HFFc6 (cell line): ENCODE data around the gene ARHGEF39. TPM values are rescaled to one million over a fixed set of nuclear protein-coding genes. Genes with fewer than 3 reads are reported as not detected.

ENCODE experiments used
- DNase-seq: peaks from one replicate; pipeline ENCODE4 v3.0.0-alpha.2; 2018
- H3K27ac Mint-ChIP-seq: 2 replicates; pipeline ENCODE4 v1.8.0; 2020; ENCODE audit warnings: mild to moderate bottlenecking, mixed read lengths
- H3K27me3 Mint-ChIP-seq: 2 replicates; pipeline ENCODE4 v1.8.0; 2021; ENCODE audit warnings: mild to moderate bottlenecking, moderate library complexity, mixed read lengths; ENCODE audit not compliant: insufficient read depth
- H3K36me3 Mint-ChIP-seq: 2 replicates; pipeline ENCODE4 v1.8.0; 2021; ENCODE audit warnings: low read depth, mixed read lengths
- H3K4me1 Mint-ChIP-seq: 2 replicates; pipeline ENCODE4 v1.8.0; 2020; ENCODE audit warnings: low read depth, mixed read lengths
- H3K4me3 Mint-ChIP-seq: 2 replicates; pipeline ENCODE4 v1.8.0; 2020; ENCODE audit warnings: mild to moderate bottlenecking, moderate library complexity, mixed read lengths
- H3K9me3 Mint-ChIP-seq: 2 replicates; pipeline ENCODE4 v1.8.0; 2020; ENCODE audit warnings: mild to moderate bottlenecking, mixed read lengths
- total RNA-seq, 6 experiments: library from RNA; stranded (reverse); fragmentation: NEBNext Ultra II Directional; extraction: Animal tissue kit (Norgen Biotek cat#: 25700); gene quantifications; 2 replicates in 1 of 6; 3 replicates in 5 of 6; pipeline ENCODE4 v1.2.3, GENCODE V29; 2021
- TF ChIP-seq, protein P1 (sequence below): fragments of 200-600 bp; sonication (generic); IDR thresholded peaks from 2 replicates; pipeline ENCODE4 v1.5.0; 2021; ENCODE audit warnings: antibody characterized with exemption, mild to moderate bottlenecking

The ARHGEF39 gene
- total RNA-seq, 6 experiments from 2014 or later, result 1.7 to 4.4 (median 2.6) TPM

GRCh38 chr9:35679766-35680330, 14.9 kb upstream of the ARHGEF39 start:
- no peak for DNase-seq
- H3K27ac Mint-ChIP-seq, result peak overlapping the region; percentile 79
- H3K36me3 Mint-ChIP-seq, result peaks cover 30% of the 10 kb centered on the region
- no peaks in the 10 kb centered on the region for H3K9me3 Mint-ChIP-seq
- H3K27me3 Mint-ChIP-seq, result peaks cover 31% of the 10 kb centered on the region
- peak overlapping the region; percentile 23; the same call in 1 of the 2 replicates for H3K4me3 Mint-ChIP-seq
- TF ChIP-seq, protein P1, sequence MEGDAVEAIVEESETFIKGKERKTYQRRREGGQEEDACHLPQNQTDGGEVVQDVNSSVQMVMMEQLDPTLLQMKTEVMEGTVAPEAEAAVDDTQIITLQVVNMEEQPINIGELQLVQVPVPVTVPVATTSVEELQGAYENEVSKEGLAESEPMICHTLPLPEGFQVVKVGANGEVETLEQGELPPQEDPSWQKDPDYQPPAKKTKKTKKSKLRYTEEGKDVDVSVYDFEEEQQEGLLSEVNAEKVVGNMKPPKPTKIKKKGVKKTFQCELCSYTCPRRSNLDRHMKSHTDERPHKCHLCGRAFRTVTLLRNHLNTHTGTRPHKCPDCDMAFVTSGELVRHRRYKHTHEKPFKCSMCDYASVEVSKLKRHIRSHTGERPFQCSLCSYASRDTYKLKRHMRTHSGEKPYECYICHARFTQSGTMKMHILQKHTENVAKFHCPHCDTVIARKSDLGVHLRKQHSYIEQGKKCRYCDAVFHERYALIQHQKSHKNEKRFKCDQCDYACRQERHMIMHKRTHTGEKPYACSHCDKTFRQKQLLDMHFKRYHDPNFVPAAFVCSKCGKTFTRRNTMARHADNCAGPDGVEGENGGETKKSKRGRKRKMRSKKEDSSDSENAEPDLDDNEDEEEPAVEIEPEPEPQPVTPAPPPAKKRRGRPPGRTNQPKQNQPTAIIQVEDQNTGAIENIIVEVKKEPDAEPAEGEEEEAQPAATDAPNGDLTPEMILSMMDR, result no peak
- peaks cover 76% of the 10 kb centered on the region for H3K4me1 Mint-ChIP-seq

DNA sequence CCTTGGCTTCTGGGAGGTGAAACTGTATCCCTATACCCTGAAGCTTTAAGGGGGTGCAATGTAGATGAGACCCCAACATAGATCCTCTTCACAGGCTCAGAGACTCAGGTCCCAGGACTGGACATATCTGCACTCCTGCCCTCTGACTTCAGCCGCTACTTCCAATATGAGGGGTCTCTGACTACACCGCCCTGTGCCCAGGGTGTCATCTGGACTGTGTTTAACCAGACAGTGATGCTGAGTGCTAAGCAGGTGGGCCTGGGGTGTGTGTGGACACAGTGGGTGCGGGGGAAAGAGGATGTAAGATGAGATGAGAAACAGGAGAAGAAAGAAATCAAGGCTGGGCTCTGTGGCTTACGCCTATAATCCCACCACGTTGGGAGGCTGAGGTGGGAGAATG, 14.1 kb upstream of the ARHGEF39 start:
- Mint-ChIP-seq H3K9me3 (no peaks in the 10 kb centered on the region), H3K4me1 (peaks cover 76% of the 10 kb centered on the region), H3K4me3 (no peak overlapping the region), H3K36me3 (peaks cover 23% of the 10 kb centered on the region), H3K27me3 (peaks cover 31% of the 10 kb centered on the region), H3K27ac (peak overlapping the region; percentile 22; the same call in 1 of the 2 replicates)
- TF ChIP-seq, protein P1, result no peak
- DNase-seq, result no peak

DNA sequence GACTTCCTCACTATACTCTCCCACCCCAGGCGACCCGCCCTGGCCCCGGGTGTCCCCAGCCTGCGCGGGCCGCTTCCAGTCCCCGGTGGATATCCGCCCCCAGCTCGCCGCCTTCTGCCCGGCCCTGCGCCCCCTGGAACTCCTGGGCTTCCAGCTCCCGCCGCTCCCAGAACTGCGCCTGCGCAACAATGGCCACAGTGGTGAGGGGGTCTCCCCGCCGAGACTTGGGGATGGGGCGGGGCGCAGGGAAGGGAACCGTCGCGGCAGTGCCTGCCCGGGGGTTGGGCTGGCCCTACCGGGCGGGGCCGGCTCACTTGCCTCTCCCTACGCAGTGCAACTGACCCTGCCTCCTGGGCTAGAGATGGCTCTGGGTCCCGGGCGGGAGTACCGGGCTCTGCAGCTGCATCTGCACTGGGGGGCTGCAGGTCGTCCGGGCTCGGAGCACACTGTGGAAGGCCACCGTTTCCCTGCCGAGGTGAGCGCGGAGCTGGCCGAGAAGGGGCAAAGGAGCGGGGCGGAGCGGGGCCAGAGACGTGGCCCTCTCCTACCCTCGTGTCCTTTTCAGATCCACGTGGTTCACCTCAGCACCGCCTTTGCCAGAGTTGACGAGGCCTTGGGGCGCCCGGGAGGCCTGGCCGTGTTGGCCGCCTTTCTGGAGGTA, 10.9 kb upstream of the ARHGEF39 start:
- Mint-ChIP-seq H3K27me3 (peaks cover 23% of the 10 kb centered on the region), H3K27ac (no peak overlapping the region), H3K4me3 (peak overlapping the region; percentile 26; the same call in 1 of the 2 replicates), H3K4me1 (peaks cover 52% of the 10 kb centered on the region), H3K36me3 (no peaks in the 10 kb centered on the region), H3K9me3 (no peaks in the 10 kb centered on the region)
- no peak for DNase-seq
- TF ChIP-seq, protein P1, result no peak

DNA sequence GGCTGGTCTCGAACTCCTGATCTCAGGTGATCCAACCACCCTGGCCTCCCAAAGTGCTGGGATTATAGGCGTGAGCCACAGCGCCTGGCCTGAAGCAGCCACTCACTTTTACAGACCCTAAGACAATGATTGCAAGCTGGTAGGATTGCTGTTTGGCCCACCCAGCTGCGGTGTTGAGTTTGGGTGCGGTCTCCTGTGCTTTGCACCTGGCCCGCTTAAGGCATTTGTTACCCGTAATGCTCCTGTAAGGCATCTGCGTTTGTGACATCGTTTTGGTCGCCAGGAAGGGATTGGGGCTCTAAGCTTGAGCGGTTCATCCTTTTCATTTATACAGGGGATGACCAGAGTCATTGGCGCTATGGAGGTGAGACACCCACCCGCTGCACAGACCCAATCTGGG, 10.2 kb upstream of the ARHGEF39 start:
- no peak for DNase-seq
- H3K4me3 Mint-ChIP-seq, result peak overlapping the region; percentile 26; the same call in 1 of the 2 replicates

DNA sequence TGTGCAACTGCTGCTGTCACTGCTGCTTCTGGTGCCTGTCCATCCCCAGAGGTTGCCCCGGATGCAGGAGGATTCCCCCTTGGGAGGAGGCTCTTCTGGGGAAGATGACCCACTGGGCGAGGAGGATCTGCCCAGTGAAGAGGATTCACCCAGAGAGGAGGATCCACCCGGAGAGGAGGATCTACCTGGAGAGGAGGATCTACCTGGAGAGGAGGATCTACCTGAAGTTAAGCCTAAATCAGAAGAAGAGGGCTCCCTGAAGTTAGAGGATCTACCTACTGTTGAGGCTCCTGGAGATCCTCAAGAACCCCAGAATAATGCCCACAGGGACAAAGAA, 9.0 kb upstream of the ARHGEF39 start:
- TF ChIP-seq, protein P1, result no peak
- H3K4me3 Mint-ChIP-seq, result no peak overlapping the region
- no peak overlapping the region for H3K27ac Mint-ChIP-seq
- no peaks in the 10 kb centered on the region for H3K36me3 Mint-ChIP-seq
- peaks cover 45% of the 10 kb centered on the region for H3K4me1 Mint-ChIP-seq
- DNase-seq, result no peak
- peaks cover 13% of the 10 kb centered on the region for H3K27me3 Mint-ChIP-seq
- H3K9me3 Mint-ChIP-seq, result no peaks in the 10 kb centered on the region

More for the DNA sequence above, 10.2 kb upstream of the ARHGEF39 start:
- TF ChIP-seq, protein P1, result no peak
- Mint-ChIP-seq H3K27me3 (peaks cover 18% of the 10 kb centered on the region), H3K27ac (no peak overlapping the region), H3K4me1 (peaks cover 46% of the 10 kb centered on the region), H3K36me3 (no peaks in the 10 kb centered on the region), H3K9me3 (no peaks in the 10 kb centered on the region)
